ENCODE data around the gene TNNC2.
A peak's percentile ranks its signal among the peaks of the same experiment; 100 is the strongest.

The TNNC2 gene

GRCh38 chr20:45866454-45866853, 39.3 kb upstream of the TNNC2 start:
- H3K4me3 ChIP-seq (ENCODE audit: low read length), result no peak overlapping the region
- no peak for TF ChIP-seq CTCF (conservative IDR thresholded peaks at IDR 0.05; ENCODE audit: low read depth, low read length)
- DNase-seq (ENCODE audit: low read depth), result no peak

- TF ChIP-seq CTCF (conservative IDR thresholded peaks at IDR 0.05; ENCODE audit: low read depth, low read length), result no peak
- no peak for DNase-seq (ENCODE audit: low read depth)
- no peak overlapping the region for H3K4me3 ChIP-seq (ENCODE audit: low read length)
These were observed 36.7 kb upstream of the TNNC2 start for GRCh38 chr20:45863543-45864470.

GRCh38 chr20:45861221-45862075, 34.3 kb upstream of the TNNC2 start:
- H3K4me3 ChIP-seq (ENCODE audit: low read length), result no peak overlapping the region
- TF ChIP-seq CTCF (conservative IDR thresholded peaks at IDR 0.05; ENCODE audit: low read depth, low read length), result no peak
- no peak for DNase-seq (ENCODE audit: low read depth)

GRCh38 chr20:45860560-45861220, 33.6 kb upstream of the TNNC2 start:
- DNase-seq (ENCODE audit: low read depth), result no peak
- H3K4me3 ChIP-seq (ENCODE audit: low read length), result no peak overlapping the region
- no peak for TF ChIP-seq CTCF (conservative IDR thresholded peaks at IDR 0.05; ENCODE audit: low read depth, low read length)

GRCh38 chr20:45859916-45860315, 32.8 kb upstream of the TNNC2 start:
- no peak for DNase-seq (ENCODE audit: low read depth)
- no peak overlapping the region for H3K4me3 ChIP-seq (ENCODE audit: low read length)
- TF ChIP-seq CTCF (conservative IDR thresholded peaks at IDR 0.05; ENCODE audit: low read depth, low read length), result no peak

GRCh38 chr20:45857882-45858216, 30.7 kb upstream of the TNNC2 start:
- peak overlapping the region; percentile 88 for H3K4me3 ChIP-seq (ENCODE audit: low read length)
- no peak for DNase-seq (ENCODE audit: low read depth)
- no peak for TF ChIP-seq CTCF (conservative IDR thresholded peaks at IDR 0.05; ENCODE audit: low read depth, low read length)

Data from retinal pigment epithelial cell (primary cell).